Chondrocyte (in vitro differentiated cells): ENCODE measurements around the gene DDX5. TPM values are rescaled to one million over a fixed set of nuclear protein-coding genes. Genes with fewer than 3 reads are reported as not detected.

Experiments used
- DNase-seq: peaks from one replicate; pipeline ENCODE4 v3.0.0; 2021; ENCODE audit warnings: mixed read lengths, low spot score
- H3K27ac Mint-ChIP-seq: one replicate; pipeline ENCODE4 v1.8.0; 2021; ENCODE audit warnings: mild to moderate bottlenecking, moderate library complexity, mixed read lengths; ENCODE audit not compliant: unreplicated experiment
- H3K27me3 Mint-ChIP-seq: 2 replicates; pipeline ENCODE4 v1.8.0; 2021; ENCODE audit warnings: low read depth, mixed read lengths
- H3K36me3 Mint-ChIP-seq: 2 replicates; pipeline ENCODE4 v1.8.0; 2021; ENCODE audit warnings: low read depth, mixed read lengths
- H3K4me1 Mint-ChIP-seq: 2 replicates; pipeline ENCODE4 v1.8.0; 2021; ENCODE audit warnings: low read depth, mild to moderate bottlenecking, mixed read lengths
- H3K4me3 Mint-ChIP-seq: one replicate; pipeline ENCODE4 v1.8.0; 2021; ENCODE audit warnings: mild to moderate bottlenecking, moderate library complexity, mixed read lengths; ENCODE audit not compliant: unreplicated experiment
- H3K9me3 Mint-ChIP-seq: 2 replicates; pipeline ENCODE4 v1.8.0; 2021; ENCODE audit warnings: low read depth, mixed read lengths
- total RNA-seq: library from RNA; stranded (reverse); gene quantifications from 3 replicates; pipeline ENCODE4 v1.2.1, GENCODE V29; 2021
- TF ChIP-seq, protein P1 (sequence below): fragments of 200-600 bp; sonication (generic); IDR thresholded peaks from 2 replicates; pipeline ENCODE4 v1.5.0; 2021; ENCODE audit warnings: antibody characterized with exemption, mild to moderate bottlenecking, moderate library complexity

Gene DDX5
- total RNA-seq, 1 donor from 2014 or later, result 611 TPM

DNA sequence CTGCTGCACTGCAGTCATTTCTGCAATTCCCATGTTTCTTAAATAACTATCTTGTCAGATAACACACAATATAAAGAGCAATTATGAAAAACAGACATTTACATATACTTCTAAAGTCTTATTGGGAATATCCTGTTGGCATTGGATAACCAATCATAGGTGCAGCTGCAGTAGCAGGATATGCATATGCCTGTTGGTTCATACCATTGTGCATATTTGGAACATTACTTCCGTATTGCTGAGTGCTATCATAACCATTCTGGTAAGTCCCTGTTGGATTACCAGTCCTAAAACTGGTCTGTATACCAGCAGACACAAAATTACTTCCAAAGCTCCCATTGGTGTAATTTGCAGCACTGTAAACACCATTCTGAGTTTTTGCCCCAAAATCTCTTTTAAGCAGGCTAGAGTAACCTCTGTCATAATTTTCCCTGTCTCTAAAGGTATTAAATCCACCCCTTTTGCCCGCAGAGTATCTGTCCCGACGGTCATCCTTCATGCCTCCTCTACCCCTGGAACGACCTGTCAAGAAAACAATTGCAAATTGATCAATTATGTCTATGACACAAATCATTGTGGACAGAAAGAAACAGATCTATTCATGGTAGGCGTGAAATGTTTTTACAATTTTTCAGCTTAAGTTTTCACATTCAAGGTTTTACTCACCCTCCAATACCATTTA, 6.1 kb downstream of the DDX5 start:
- H3K36me3 Mint-ChIP-seq, result peaks cover 57% of the 10 kb centered on the region

DNA sequence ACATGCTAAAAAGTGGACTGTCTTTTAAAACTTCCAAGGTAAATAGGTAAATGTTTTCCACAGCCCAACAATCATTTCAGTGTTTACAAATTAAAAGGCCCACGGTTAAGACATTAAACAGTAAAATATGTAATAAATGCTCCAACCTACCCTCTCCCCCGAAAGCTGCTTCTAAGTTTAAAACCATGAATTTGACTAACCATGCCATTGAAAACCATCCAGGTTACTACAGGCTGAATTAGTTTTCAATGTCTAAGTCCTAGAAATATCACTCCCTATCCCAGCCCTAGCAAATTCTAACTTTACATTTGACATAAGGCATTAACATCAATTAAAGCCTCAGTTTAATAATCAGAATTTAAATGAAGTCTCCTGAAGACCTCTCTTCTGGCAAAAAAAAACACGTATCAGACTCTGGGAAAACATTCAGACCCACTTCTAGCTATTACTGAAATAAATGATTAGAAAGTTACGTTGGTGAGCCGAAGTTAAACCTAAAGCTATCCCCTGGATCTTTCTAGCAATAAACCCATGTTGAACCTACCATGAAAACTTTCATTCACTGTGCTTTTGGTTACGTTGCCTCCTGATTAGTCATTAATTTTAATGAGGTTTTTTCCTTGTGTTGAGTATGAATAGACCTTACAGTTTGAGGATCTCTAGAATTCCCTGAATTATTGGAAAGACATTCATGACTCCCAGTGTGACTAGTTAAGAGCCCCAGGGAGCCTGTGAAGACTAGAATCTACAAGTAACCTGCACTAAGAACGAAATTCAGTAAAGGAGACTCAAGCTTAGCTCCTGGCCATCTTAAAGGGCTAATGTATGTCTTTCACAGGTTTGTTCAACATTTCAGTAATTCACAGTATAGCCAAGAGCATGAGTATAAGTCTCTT, 7.5 kb downstream of the DDX5 start:
- Mint-ChIP-seq H3K4me1 (peaks cover 87% of the 10 kb centered on the region), H3K9me3 (no peaks in the 10 kb centered on the region), H3K4me3 (no peak overlapping the region), H3K27ac (peak overlapping the region; percentile 83), H3K27me3 (no peaks in the 10 kb centered on the region), H3K36me3 (peaks cover 44% of the 10 kb centered on the region)
- TF ChIP-seq, protein P1, sequence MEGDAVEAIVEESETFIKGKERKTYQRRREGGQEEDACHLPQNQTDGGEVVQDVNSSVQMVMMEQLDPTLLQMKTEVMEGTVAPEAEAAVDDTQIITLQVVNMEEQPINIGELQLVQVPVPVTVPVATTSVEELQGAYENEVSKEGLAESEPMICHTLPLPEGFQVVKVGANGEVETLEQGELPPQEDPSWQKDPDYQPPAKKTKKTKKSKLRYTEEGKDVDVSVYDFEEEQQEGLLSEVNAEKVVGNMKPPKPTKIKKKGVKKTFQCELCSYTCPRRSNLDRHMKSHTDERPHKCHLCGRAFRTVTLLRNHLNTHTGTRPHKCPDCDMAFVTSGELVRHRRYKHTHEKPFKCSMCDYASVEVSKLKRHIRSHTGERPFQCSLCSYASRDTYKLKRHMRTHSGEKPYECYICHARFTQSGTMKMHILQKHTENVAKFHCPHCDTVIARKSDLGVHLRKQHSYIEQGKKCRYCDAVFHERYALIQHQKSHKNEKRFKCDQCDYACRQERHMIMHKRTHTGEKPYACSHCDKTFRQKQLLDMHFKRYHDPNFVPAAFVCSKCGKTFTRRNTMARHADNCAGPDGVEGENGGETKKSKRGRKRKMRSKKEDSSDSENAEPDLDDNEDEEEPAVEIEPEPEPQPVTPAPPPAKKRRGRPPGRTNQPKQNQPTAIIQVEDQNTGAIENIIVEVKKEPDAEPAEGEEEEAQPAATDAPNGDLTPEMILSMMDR, result no peak
- DNase-seq, result no peak

More for the DNA sequence above, 6.1 kb downstream of the DDX5 start:
- Mint-ChIP-seq H3K4me1 (peaks cover 88% of the 10 kb centered on the region), H3K4me3 (no peak overlapping the region), H3K27me3 (no peaks in the 10 kb centered on the region), H3K9me3 (no peaks in the 10 kb centered on the region), H3K27ac (peak overlapping the region; percentile 83)
- DNase-seq, result no peak
- TF ChIP-seq, protein P1, result no peak

DNA sequence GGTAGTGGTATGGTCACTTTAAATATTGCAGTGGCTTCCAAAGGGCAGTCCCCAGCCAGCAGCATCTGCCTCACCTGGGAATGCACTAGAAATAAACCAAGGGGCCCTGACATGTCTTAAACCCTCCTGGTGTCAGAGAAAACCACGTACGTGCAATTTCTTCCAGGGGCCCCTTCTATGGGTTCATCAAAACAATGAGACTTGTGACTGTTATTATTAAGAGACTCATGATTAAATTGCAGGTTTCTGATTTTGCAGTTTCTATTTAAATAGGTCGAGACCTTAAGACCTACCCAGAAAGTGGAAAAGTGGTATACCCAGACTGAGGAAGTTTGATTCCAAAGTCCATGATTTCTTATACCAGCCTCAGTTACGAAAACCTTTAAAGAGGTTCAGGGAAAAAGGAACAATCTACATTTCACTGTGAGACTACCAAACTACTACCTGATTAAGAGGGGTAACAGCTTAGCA, 8.5 kb downstream of the DDX5 start:
- Mint-ChIP-seq H3K27ac (peak overlapping the region; percentile 98), H3K4me3 (peak overlapping the region; percentile 99), H3K9me3 (no peaks in the 10 kb centered on the region), H3K36me3 (peaks cover 38% of the 10 kb centered on the region), H3K4me1 (peaks cover 77% of the 10 kb centered on the region), H3K27me3 (no peaks in the 10 kb centered on the region)
- no peak for DNase-seq
- TF ChIP-seq, protein P1, result peak; percentile 49

DNA sequence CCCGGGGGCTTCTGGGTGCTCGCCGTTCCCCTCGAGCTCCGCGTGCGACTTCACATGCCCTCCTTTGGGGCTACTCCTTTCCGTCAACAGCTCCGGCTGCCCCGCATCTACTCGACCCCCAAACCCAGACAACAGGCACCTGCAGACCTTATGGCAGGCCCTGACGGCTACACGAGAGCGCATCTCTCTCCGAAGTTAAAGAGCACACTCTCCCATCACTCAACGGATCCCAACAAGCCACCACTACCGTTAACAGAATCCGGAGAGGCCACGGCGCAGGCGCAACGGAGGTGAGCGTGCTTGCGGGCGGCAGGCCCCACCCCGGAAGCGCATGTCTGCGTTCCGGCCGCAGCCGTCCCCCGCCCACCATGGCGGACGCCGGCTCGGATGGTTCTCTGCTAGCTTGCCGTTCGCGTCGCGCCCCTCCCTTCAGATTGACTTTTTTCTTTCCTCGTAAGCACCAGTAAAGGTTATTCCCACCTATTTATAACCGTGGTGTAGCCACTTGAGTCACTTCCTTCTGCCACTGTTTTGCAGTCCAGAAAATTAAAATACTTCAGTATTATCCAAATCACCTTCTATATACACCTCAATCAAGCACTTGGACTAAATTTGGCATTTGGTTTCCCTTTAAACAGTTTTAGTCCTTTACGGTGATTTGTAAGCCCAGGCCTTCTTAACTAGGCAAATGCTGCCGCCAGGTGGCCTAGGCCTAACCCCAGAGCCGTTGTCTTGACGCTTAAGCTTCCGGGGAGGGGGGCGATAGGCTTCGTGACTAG, 9.1 kb downstream of the DDX5 start, which contains the start of gene POLG2:
POLG2 (minus strand) TSS at position 269 of the 779 bp plus-strand sequence; CDS start at position 183, 86 bp downstream.
- Mint-ChIP-seq H3K4me3 (peak within 1 kb of the TSS; percentile 99), H3K4me1 (peaks cover 71% of the 10 kb centered on the region), H3K36me3 (peaks cover 32% of the 10 kb centered on the region), H3K27ac (peak within 1 kb of the TSS; percentile 98), H3K27me3 (no peaks in the 10 kb centered on the region), H3K9me3 (no peaks in the 10 kb centered on the region)
- peak; percentile 97 for DNase-seq
- TF ChIP-seq, protein P1, result peak; percentile 79
